KMS-11 (cell line): ENCODE measurements around the gene SNX17.
A peak's percentile ranks its signal among the peaks of the same experiment; 100 is the strongest.

Experiments
- H2AFZ ChIP-seq: fragments of 200-600 bp; sonication (generic); 2 replicates; pipeline ENCODE4 v1.6.1; 2016; ENCODE audit warnings: antibody characterized with exemption, mixed run types, low read depth
- H3K27ac ChIP-seq: fragments of 200-600 bp; sonication (generic); 2 replicates; pipeline ENCODE4 v1.6.1; 2016; ENCODE audit warnings: mild to moderate bottlenecking, mixed run types
- H3K27me3 ChIP-seq: fragments of 200-600 bp; sonication (generic); 2 replicates; pipeline ENCODE4 v1.6.1; 2017; ENCODE audit warnings: mild to moderate bottlenecking, low read depth, mixed run types, moderate library complexity; ENCODE audit not compliant: insufficient read depth
- H3K36me3 ChIP-seq: fragments of 200-600 bp; sonication (generic); 2 replicates; pipeline ENCODE4 v1.6.1; 2017; ENCODE audit warnings: mild to moderate bottlenecking, mixed run types; ENCODE audit not compliant: insufficient read depth
- H3K4me1 ChIP-seq: fragments of 200-600 bp; sonication (generic); 2 replicates; pipeline ENCODE4 v1.6.1; 2016; ENCODE audit warnings: mild to moderate bottlenecking, low read depth, mixed run types; ENCODE audit not compliant: poor library complexity, severe bottlenecking
- H3K4me2 ChIP-seq: fragments of 200-600 bp; sonication (generic); 2 replicates; pipeline ENCODE4 v1.7.0; 2016; ENCODE audit warnings: mild to moderate bottlenecking, mixed run types
- H3K4me3 ChIP-seq: fragments of 200-600 bp; sonication (generic); IDR thresholded peaks from 2 replicates; pipeline ENCODE4 v1.6.1; 2017; ENCODE audit warnings: low read depth, low read length, mixed read lengths; ENCODE audit not compliant: insufficient read depth
- H3K79me2 ChIP-seq: fragments of 200-600 bp; sonication (generic); 2 replicates; pipeline ENCODE4 v1.6.1; 2016; ENCODE audit warnings: low read depth, mixed run types; ENCODE audit not compliant: insufficient read depth
- H3K9ac ChIP-seq: fragments of 200-600 bp; sonication (generic); 2 replicates; pipeline ENCODE4 v1.6.1; 2016; ENCODE audit warnings: mild to moderate bottlenecking, mixed run types
- H4K20me1 ChIP-seq: fragments of 200-600 bp; sonication (generic); 2 replicates; pipeline ENCODE4 v1.6.1; 2016; ENCODE audit warnings: mild to moderate bottlenecking, mixed run types; ENCODE audit not compliant: insufficient read depth
- TF ChIP-seq, protein P1 (sequence below): fragments of 200-600 bp; sonication (generic); conservative IDR thresholded peaks from 2 replicates; pipeline ENCODE4 v1.6.1; 2017; ENCODE audit warnings: low read depth, mild to moderate bottlenecking, antibody characterized with exemption, low read length, moderate library complexity, mixed read lengths

The SNX17 gene

DNA sequence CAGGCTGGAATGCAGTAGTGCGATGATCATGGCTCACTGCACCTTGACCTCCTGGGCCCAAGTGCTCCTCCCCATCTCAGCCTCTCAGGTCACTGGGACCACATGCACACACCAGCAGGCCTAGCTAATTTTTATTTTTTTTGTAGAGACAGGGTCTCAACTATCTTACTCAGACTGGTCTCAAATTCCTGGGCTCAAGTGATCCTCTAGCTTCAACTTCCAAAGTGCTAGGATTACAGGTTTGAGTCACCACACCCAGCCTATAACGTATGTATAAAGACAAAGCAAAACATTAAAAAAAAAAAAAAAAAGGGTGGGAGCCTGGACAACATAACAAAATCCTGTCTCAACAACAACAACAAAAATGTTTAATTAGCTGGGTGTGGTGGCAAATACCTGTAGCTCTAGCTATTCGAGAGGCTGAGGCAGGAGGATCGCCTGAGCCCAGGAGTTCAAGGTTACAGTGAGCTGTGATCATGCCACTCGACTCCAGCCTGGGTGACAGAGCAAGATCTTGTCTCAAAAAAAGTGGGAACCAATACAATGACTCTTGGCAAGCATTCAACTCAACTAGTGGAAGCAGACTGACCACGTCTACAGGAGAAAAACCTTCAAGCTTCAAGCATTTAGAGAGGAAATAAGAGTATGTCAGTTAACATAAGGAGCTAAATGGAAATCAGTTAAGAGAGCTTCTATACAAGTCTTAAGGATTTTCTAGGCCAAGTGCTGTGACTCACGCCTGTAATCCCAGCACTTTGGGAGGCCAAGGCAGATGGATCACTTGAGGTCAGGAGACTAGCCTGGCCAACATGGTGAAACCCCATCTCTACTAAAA lies 16.4 kb upstream of the SNX17 start:
- H4K20me1 ChIP-seq: 0 out of 2 replicates have a peak, but pooled peaks cover 9% of the 10 kb centered on the region
- H3K27ac ChIP-seq: no peak overlapping the region
- no peaks in the 10 kb centered on the region for H3K36me3 ChIP-seq
- H3K79me2 ChIP-seq: peaks cover 89% of the 10 kb centered on the region
- H3K4me3 ChIP-seq: no peak overlapping the region
- peaks cover 64% of the 10 kb centered on the region for H3K4me1 ChIP-seq
- H2AFZ ChIP-seq: no peak overlapping the region
- H3K27me3 ChIP-seq: no peaks in the 10 kb centered on the region
- H3K9ac ChIP-seq: no peak overlapping the region
- TF ChIP-seq, protein P1, sequence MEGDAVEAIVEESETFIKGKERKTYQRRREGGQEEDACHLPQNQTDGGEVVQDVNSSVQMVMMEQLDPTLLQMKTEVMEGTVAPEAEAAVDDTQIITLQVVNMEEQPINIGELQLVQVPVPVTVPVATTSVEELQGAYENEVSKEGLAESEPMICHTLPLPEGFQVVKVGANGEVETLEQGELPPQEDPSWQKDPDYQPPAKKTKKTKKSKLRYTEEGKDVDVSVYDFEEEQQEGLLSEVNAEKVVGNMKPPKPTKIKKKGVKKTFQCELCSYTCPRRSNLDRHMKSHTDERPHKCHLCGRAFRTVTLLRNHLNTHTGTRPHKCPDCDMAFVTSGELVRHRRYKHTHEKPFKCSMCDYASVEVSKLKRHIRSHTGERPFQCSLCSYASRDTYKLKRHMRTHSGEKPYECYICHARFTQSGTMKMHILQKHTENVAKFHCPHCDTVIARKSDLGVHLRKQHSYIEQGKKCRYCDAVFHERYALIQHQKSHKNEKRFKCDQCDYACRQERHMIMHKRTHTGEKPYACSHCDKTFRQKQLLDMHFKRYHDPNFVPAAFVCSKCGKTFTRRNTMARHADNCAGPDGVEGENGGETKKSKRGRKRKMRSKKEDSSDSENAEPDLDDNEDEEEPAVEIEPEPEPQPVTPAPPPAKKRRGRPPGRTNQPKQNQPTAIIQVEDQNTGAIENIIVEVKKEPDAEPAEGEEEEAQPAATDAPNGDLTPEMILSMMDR: no peak
- no peak overlapping the region for H3K4me2 ChIP-seq

DNA sequence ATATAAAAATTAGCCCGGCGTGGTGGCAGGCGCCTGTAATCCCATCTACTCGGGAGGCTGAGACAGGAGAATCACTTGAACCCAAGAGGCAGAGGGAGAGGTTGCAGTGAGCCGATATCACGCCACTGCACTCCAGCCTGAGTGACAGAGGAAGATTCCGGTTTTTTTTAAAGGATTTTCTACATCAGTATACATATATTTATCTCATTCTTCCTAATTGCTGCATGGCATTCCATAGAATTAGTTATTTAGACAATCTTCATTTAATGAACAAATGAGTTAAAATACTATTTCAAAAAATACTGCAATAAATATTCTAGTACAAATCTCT lies 15.9 kb upstream of the SNX17 start:
- Histone ChIP-seq H3K27me3 (no peaks in the 10 kb centered on the region), H3K4me3 (no peak overlapping the region), H3K9ac (no peak overlapping the region), H2AFZ (no peak overlapping the region), H3K4me1 (peaks cover 61% of the 10 kb centered on the region), H3K36me3 (no peaks in the 10 kb centered on the region), H3K27ac (no peak overlapping the region), H3K4me2 (no peak overlapping the region; the same call in 1 of the 2 replicates), H4K20me1 (0 out of 2 replicates have a peak, but pooled peaks cover 5% of the 10 kb centered on the region), H3K79me2 (peaks cover 84% of the 10 kb centered on the region)
- TF ChIP-seq, protein P1: no peak

DNA sequence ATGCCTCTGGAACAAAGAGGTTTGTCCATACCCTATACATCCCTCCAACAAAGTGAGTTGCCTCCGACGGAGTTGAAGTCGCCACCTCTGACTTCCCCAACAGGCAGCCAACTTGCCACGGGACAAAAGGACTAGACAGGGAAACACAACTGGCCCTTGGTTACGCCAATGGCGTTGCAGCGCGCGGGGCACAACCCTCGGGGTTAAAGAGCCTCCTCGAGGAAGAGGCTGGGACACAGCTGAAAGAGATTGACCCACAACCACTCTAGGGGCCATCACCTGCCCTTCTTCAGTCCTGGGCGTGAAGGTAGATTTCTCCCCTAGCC lies 14.4 kb upstream of the SNX17 start:
- H3K4me1 ChIP-seq: peaks cover 46% of the 10 kb centered on the region
- no peaks in the 10 kb centered on the region for H3K27me3 ChIP-seq
- H3K4me3 ChIP-seq: peak overlapping the region; percentile 95
- peak overlapping the region; percentile 55 for H3K4me2 ChIP-seq
- peak overlapping the region; percentile 98 for H3K9ac ChIP-seq
- H3K79me2 ChIP-seq: peaks cover 69% of the 10 kb centered on the region
- H3K27ac ChIP-seq: peak overlapping the region; percentile 95
- H2AFZ ChIP-seq: peak overlapping the region; percentile 83
- TF ChIP-seq, protein P1: no peak
- H3K36me3 ChIP-seq: no peaks in the 10 kb centered on the region
- H4K20me1 ChIP-seq: no peaks in the 10 kb centered on the region

DNA sequence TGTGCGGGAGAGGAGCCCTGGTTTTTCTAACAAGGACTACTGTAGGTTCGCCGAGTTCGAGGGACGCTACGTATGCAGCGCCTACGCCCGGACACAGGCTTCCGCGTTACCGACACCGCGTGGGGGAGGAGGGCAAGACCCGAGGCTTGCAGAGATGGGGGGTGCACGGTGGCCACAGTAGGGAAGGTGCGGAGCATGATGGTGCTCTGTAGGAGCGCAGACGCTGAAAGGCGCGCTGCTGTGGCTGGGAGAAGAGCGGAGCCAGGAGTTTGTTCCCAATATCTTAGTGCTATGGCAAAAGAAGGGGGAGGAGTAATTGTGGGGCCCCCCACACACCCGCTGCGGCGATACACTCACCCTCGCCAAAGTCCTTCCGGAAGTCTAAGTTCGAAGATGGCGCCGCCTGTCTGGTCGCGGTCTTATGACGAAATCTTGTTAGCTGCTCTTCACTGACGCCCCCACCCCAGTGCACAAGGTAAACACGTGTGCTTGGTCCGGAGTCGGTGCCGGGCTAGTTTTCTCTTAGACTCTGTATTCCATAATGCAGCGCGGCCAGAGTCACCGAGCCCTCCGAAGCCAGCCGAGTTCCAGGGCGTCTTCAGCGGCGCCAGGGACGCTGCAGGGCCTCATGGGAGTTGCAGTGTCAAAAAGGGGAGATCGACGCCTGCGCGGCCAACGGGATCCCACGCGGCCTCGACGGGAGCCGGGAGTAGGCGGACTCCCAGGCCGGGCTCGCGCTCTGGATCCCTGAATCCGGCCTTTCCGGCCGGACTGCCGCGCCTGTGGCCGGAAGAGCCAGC lies 13.8 kb upstream of the SNX17 start, which contains the start of gene GTF3C2:
TSS of gene GTF3C2 (minus strand) at position 383 of the 800 bp plus-strand sequence. CDS start 13,210 bp downstream, outside the sequence.
- H3K79me2 ChIP-seq: peaks cover 64% of the 10 kb centered on the region
- H3K4me1 ChIP-seq: peaks cover 40% of the 10 kb centered on the region
- TF ChIP-seq, protein P1: no peak
- no peaks in the 10 kb centered on the region for H3K36me3 ChIP-seq
- no peaks in the 10 kb centered on the region for H3K27me3 ChIP-seq
- H3K4me3 ChIP-seq: peak within 1 kb of the TSS; percentile 95
- peak within 1 kb of the TSS; percentile 83 for H2AFZ ChIP-seq
- H3K9ac ChIP-seq: peak within 1 kb of the TSS; percentile 98
- peak within 1 kb of the TSS; percentile 83 for H3K4me2 ChIP-seq
- no peaks in the 10 kb centered on the region for H4K20me1 ChIP-seq
- H3K27ac ChIP-seq: peak within 1 kb of the TSS; percentile 95
